CD4-positive, alpha-beta memory T cell (primary cell): ENCODE data around the gene WNT8A. TPM values are rescaled to one million over a fixed set of nuclear protein-coding genes. Genes with fewer than 3 reads are reported as not detected.

ENCODE experiments used
- CTCF ChIA-PET: fragments of 350-600 bp; sonication (Branson Sonifier 250); formaldehyde crosslinking; loops from one replicate; lab custom pipeline; 2021; ENCODE audit warnings: inconsistent platforms; ENCODE audit not compliant: partially characterized antibody; lab: Charles Lee
- POLR2A ChIA-PET: fragments of 350-600 bp; sonication (Branson Sonifier 250); formaldehyde crosslinking; loops from one replicate; lab custom pipeline; 2021; ENCODE audit not compliant: partially characterized antibody; lab: Charles Lee
- DNase-seq, 5 donors: peaks; one replicate each; pipeline versions ENCODE4 v3.0.0 to v3.0.0-alpha.2; 2020 to 2022; ENCODE audit warnings: mixed read lengths in 1 of 5
- H3K27ac ChIP-seq: one replicate; pipeline ENCODE4 v1.7.0; 2013; ENCODE audit warnings: low read depth, low read length
- H3K27me3 ChIP-seq: 2 replicates; pipeline ENCODE4 v1.7.0; 2013; ENCODE audit warnings: mild to moderate bottlenecking, low read length, moderate library complexity; ENCODE audit not compliant: insufficient read depth
- H3K36me3 ChIP-seq: 2 replicates; pipeline ENCODE4 v1.7.0; 2013; ENCODE audit warnings: mild to moderate bottlenecking, low read length, moderate library complexity; ENCODE audit not compliant: insufficient read depth
- H3K4me1 ChIP-seq: 2 replicates; pipeline ENCODE4 v1.7.0; 2013; ENCODE audit warnings: mild to moderate bottlenecking, low read length, moderate library complexity; ENCODE audit not compliant: insufficient read depth
- H3K4me3 ChIP-seq, 2 donors: one replicate each; pipeline ENCODE4 v1.7.0; 2013; ENCODE audit warnings: low read length in 2 of 2, mild to moderate bottlenecking in 1 of 2
- H3K9me3 ChIP-seq, 2 donors: one replicate each; pipeline ENCODE4 v1.7.0; 2013; ENCODE audit warnings: low read length in 2 of 2, control low read depth in 1 of 2; ENCODE audit not compliant: control insufficient read depth in 1 of 2
- H3K27ac Mint-ChIP-seq, 7 donors: one replicate each; pipeline ENCODE4 v1.8.0; 2020 to 2021; ENCODE audit warnings: mixed read lengths in 7 of 7, mild to moderate bottlenecking in 6 of 7, inconsistent platforms in 3 of 7, moderate library complexity in 3 of 7
- H3K27me3 Mint-ChIP-seq, 2 donors: one replicate each; pipeline ENCODE4 v1.8.0; 2020 to 2021; ENCODE audit warnings: mixed read lengths in 2 of 2
- H3K36me3 Mint-ChIP-seq, 2 donors: one replicate each; pipeline ENCODE4 v1.8.0; 2020 to 2021; ENCODE audit warnings: mixed read lengths in 2 of 2, inconsistent platforms in 1 of 2, mild to moderate bottlenecking in 1 of 2
- H3K4me1 Mint-ChIP-seq, 4 donors: one replicate each; pipeline ENCODE4 v1.8.0; 2020 to 2021; ENCODE audit warnings: mixed read lengths in 4 of 4, mild to moderate bottlenecking in 1 of 4
- H3K4me3 Mint-ChIP-seq, 8 donors: one replicate each; pipeline ENCODE4 v1.8.0; 2020 to 2021; ENCODE audit warnings: mixed read lengths in 8 of 8, mild to moderate bottlenecking in 7 of 8, moderate library complexity in 6 of 8, inconsistent platforms in 3 of 8
- H3K9me3 Mint-ChIP-seq, 8 donors: one replicate each; pipeline ENCODE4 v1.8.0; 2020 to 2021; ENCODE audit warnings: mixed read lengths in 8 of 8, mild to moderate bottlenecking in 5 of 8, inconsistent platforms in 3 of 8, moderate library complexity in 1 of 8
- intact Hi-C: fragments of 100-400 bp; cut with micrococcal nuclease; formaldehyde crosslinking; loops from one replicate; pipeline ENCODE4 v1.15.1; 2023
- polyA plus RNA-seq, 2 donors: library from polyadenylated mRNA; unstranded; fragments of 300-500 nt; fragmentation: Illumina TruSeq; gene quantifications; one replicate each; pipeline ENCODE4 v1.2.3, GENCODE V29; 2021
- total RNA-seq, 2 experiments: library from RNA; stranded (reverse); gene quantifications; one replicate each; pipeline ENCODE4 v1.2.3, GENCODE V29; 2021

WNT8A gene
- total and polyA plus RNA-seq, 4 experiments from 2014 or later: 0.22 TPM; not detected in 3

DNA sequence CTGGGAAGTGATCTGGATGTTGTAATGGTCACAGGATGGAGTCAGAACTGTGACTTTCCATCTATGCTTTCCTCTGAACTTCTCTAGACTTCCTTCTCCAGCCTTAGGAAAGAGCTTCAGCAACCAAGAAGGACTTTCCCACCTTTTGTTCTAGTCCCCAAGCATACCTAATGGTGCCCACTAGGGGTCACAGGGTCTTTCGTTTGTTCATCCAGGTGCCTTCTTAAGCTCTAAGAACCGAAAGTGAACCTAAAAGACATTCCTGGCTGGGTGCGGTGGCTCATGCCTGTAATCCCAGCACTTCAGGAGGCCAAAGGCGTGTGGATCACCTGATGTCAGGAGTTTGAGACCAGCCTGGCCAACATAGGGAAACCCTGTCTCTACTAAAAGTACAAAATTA lies 1.8 kb upstream of the WNT8A start:
- no peak for DNase-seq
- Mint-ChIP-seq H3K9me3 (no peaks in the 10 kb centered on the region), H3K27me3 (peaks cover 0 to 3% of the 10 kb centered on the region in 2 donors), H3K4me1 (peaks cover 4 to 10% (median 8%) of the 10 kb centered on the region in 4 donors), H3K27ac (peak overlapping the region in 5 of 7 donors; percentile 6 to 89 (median 30)), H3K36me3 (no peaks in the 10 kb centered on the region), H3K4me3 (peak overlapping the region in 2 of 8 donors; percentile 1 to 31)
- no peak overlapping the region for H3K27ac ChIP-seq
- intact Hi-C loops: no loop called here
- H3K9me3 ChIP-seq: no peaks in the 10 kb centered on the region
- no peaks in the 10 kb centered on the region for H3K36me3 ChIP-seq
- no peaks in the 10 kb centered on the region for H3K4me1 ChIP-seq
- ChIA-PET CTCF (interaction anchor here (0.9 to 1.8 kb wide), 6 partner anchors 8 to 303 kb away, joined by 3 to 13 read pairs (median 5); no protein-coding TSS in a partner anchor), POLR2A (interaction anchor here (1.1 to 1.3 kb wide), 3 partner anchors 46 to 131 kb away, joined by 3 to 4 read pairs (median 3); partner anchors contain the start of gene CDC23)
- no peak overlapping the region for H3K4me3 ChIP-seq
- no peaks in the 10 kb centered on the region for H3K27me3 ChIP-seq

GRCh38 chr5:138091685-138092084 lies 7.9 kb downstream of the WNT8A start:
- intact Hi-C loops: no loop called here
- H3K36me3 Mint-ChIP-seq: no peaks in the 10 kb centered on the region
- Histone ChIP-seq H3K4me1 (no peaks in the 10 kb centered on the region), H3K9me3 (no peaks in the 10 kb centered on the region), H3K27ac (no peak overlapping the region), H3K27me3 (no peaks in the 10 kb centered on the region), H3K4me3 (no peak overlapping the region), H3K36me3 (no peaks in the 10 kb centered on the region)
- no peaks in the 10 kb centered on the region for H3K9me3 Mint-ChIP-seq
- CTCF ChIA-PET: interaction anchor here (1.0 to 2.0 kb wide), 4 partner anchors 13 to 42 kb away, joined by 3 to 8 read pairs (median 4); no protein-coding TSS in a partner anchor
- H3K27ac Mint-ChIP-seq: no peak overlapping the region
- peaks cover 0 to 3% of the 10 kb centered on the region in 2 donors for H3K27me3 Mint-ChIP-seq
- H3K4me1 Mint-ChIP-seq: peaks cover 5 to 9% (median 6%) of the 10 kb centered on the region in 4 donors
- POLR2A ChIA-PET: no interaction called here
- no peak overlapping the region for H3K4me3 Mint-ChIP-seq
- DNase-seq: no peak

- H3K4me3 Mint-ChIP-seq: no peak overlapping the region
- Histone ChIP-seq H3K36me3 (no peaks in the 10 kb centered on the region), H3K9me3 (no peaks in the 10 kb centered on the region), H3K4me1 (no peaks in the 10 kb centered on the region), H3K4me3 (no peak overlapping the region), H3K27me3 (no peaks in the 10 kb centered on the region), H3K27ac (no peak overlapping the region)
- no peak for DNase-seq
- H3K36me3 Mint-ChIP-seq: no peaks in the 10 kb centered on the region
- H3K9me3 Mint-ChIP-seq: no peaks in the 10 kb centered on the region
- CTCF ChIA-PET: interaction anchor here (1.2 kb wide), 1 partner anchor 15 kb away, joined by 3 read pairs; no protein-coding TSS in a partner anchor
- H3K27ac Mint-ChIP-seq: no peak overlapping the region
- POLR2A ChIA-PET: no interaction called here
- peaks cover 0 to 4% of the 10 kb centered on the region in 2 donors for H3K27me3 Mint-ChIP-seq
- intact Hi-C loops: no loop called here
- peaks cover 6 to 9% (median 7%) of the 10 kb centered on the region in 4 donors for H3K4me1 Mint-ChIP-seq
These were observed 8.5 kb downstream of the WNT8A start for GRCh38 chr5:138092301-138092700.

- CTCF ChIA-PET: interaction anchor here (1.2 kb wide), 1 partner anchor 16 kb away, joined by 3 read pairs; no protein-coding TSS in a partner anchor
These were observed 9.2 kb downstream of the WNT8A start for GRCh38 chr5:138093036-138093435.

GRCh38 chr5:138095100-138095907 lies 11.5 kb downstream of the WNT8A start:
- H3K9me3 Mint-ChIP-seq: no peaks in the 10 kb centered on the region
- Histone ChIP-seq H3K4me1 (no peaks in the 10 kb centered on the region), H3K27me3 (no peaks in the 10 kb centered on the region), H3K4me3 (no peak overlapping the region), H3K36me3 (no peaks in the 10 kb centered on the region), H3K9me3 (no peaks in the 10 kb centered on the region), H3K27ac (no peak overlapping the region)
- H3K4me1 Mint-ChIP-seq: peaks cover 6 to 9% (median 7%) of the 10 kb centered on the region in 4 donors
- POLR2A ChIA-PET: no interaction called here
- H3K27ac Mint-ChIP-seq: peak overlapping the region in 1 of 7 donors; percentile 13
- H3K4me3 Mint-ChIP-seq: no peak overlapping the region
- intact Hi-C loops: no loop called here
- CTCF ChIA-PET: interaction anchor here (0.7 kb wide), 1 partner anchor 1596 kb away, joined by 3 read pairs; no protein-coding TSS in a partner anchor
- peaks cover 7 to 12% of the 10 kb centered on the region in 2 donors for H3K27me3 Mint-ChIP-seq
- H3K36me3 Mint-ChIP-seq: no peaks in the 10 kb centered on the region
- DNase-seq: no peak

More at GRCh38 chr5:138093036-138093435, 9.2 kb downstream of the WNT8A start:
- Histone ChIP-seq H3K27ac (no peak overlapping the region), H3K36me3 (no peaks in the 10 kb centered on the region), H3K9me3 (no peaks in the 10 kb centered on the region), H3K4me1 (no peaks in the 10 kb centered on the region), H3K4me3 (no peak overlapping the region), H3K27me3 (no peaks in the 10 kb centered on the region)
- peaks cover 0 to 6% of the 10 kb centered on the region in 2 donors for H3K27me3 Mint-ChIP-seq
- H3K36me3 Mint-ChIP-seq: no peaks in the 10 kb centered on the region
- H3K27ac Mint-ChIP-seq: peak overlapping the region in 2 of 7 donors; percentile 4 to 10
- intact Hi-C loops: no loop called here
- H3K4me3 Mint-ChIP-seq: no peak overlapping the region
- peaks cover 6 to 9% (median 7%) of the 10 kb centered on the region in 4 donors for H3K4me1 Mint-ChIP-seq
- POLR2A ChIA-PET: no interaction called here
- no peaks in the 10 kb centered on the region for H3K9me3 Mint-ChIP-seq
- DNase-seq: no peak

GRCh38 chr5:138096363-138096762 lies 12.5 kb downstream of the WNT8A start:
- no peak overlapping the region for H3K4me3 Mint-ChIP-seq
- peak overlapping the region in 1 of 7 donors; percentile 11 for H3K27ac Mint-ChIP-seq
- ChIA-PET CTCF (interaction anchor here (1.2 kb wide), 1 partner anchor 17 kb away, joined by 3 read pairs; no protein-coding TSS in a partner anchor), POLR2A (no interaction called here)
- H3K36me3 Mint-ChIP-seq: no peaks in the 10 kb centered on the region
- peaks cover 10% of the 10 kb centered on the region in 2 donors for H3K27me3 Mint-ChIP-seq
- H3K4me1 Mint-ChIP-seq: peaks cover 6 to 9% (median 7%) of the 10 kb centered on the region in 4 donors
- H3K9me3 Mint-ChIP-seq: no peaks in the 10 kb centered on the region
- Histone ChIP-seq H3K4me3 (no peak overlapping the region), H3K27me3 (no peaks in the 10 kb centered on the region), H3K36me3 (no peaks in the 10 kb centered on the region), H3K4me1 (no peaks in the 10 kb centered on the region), H3K27ac (no peak overlapping the region), H3K9me3 (no peaks in the 10 kb centered on the region)
- intact Hi-C loops: no loop called here
- no peak for DNase-seq
